Measurements from ENCODE around the gene APP.

APP gene

DNA sequence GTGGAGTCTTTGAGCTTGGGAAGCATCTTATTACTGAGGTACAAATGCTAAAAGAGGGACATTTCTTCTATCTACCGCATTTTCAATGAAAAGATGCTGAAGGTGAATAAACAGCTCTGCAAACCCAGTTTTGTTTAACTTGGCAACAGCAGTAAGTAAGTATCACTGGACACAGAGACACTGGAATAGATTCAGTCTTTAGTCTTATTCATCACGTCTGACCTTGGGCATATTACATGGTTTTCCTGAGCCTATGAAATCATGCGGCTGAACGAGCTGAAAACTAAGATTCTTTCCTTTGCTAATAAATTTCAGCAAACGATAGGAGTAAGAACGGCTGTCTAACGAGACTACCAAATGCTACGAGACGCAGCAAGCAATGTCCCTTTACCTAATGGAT is 228.4 kb downstream of the APP start:
- no peak for ATAC-seq
- TF ChIP-seq GLIS3 (CRISPR knock-in tag; IDR thresholded peaks at IDR 0.05): no peak
- TF ChIP-seq ZFP3 (CRISPR knock-in tag; IDR thresholded peaks at IDR 0.05): no peak
- no peak for TF ChIP-seq PPARA (CRISPR knock-in tag; IDR thresholded peaks at IDR 0.05; ENCODE audit: borderline replicate concordance)
- no peak for TF ChIP-seq ZC3H10 (CRISPR knock-in tag; IDR thresholded peaks at IDR 0.05)
- TF ChIP-seq, protein P1, sequence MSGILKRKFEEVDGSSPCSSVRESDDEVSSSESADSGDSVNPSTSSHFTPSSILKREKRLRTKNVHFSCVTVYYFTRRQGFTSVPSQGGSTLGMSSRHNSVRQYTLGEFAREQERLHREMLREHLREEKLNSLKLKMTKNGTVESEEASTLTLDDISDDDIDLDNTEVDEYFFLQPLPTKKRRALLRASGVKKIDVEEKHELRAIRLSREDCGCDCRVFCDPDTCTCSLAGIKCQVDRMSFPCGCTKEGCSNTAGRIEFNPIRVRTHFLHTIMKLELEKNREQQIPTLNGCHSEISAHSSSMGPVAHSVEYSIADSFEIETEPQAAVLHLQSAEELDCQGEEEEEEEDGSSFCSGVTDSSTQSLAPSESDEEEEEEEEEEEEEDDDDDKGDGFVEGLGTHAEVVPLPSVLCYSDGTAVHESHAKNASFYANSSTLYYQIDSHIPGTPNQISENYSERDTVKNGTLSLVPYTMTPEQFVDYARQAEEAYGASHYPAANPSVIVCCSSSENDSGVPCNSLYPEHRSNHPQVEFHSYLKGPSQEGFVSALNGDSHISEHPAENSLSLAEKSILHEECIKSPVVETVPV (CRISPR knock-in tag; IDR thresholded peaks at IDR 0.05): no peak
- no peak for TF ChIP-seq ZNF565 (CRISPR knock-in tag; conservative IDR thresholded peaks at IDR 0.05; ENCODE audit: low read depth)
- TF ChIP-seq CSDC2 (CRISPR knock-in tag; IDR thresholded peaks at IDR 0.05): no peak
- TF ChIP-seq TCF4 (CRISPR knock-in tag; IDR thresholded peaks at IDR 0.05; ENCODE audit: borderline replicate concordance): no peak
- no peak for TF ChIP-seq ESRRG (CRISPR knock-in tag; IDR thresholded peaks at IDR 0.05)
- TF ChIP-seq, protein P2, sequence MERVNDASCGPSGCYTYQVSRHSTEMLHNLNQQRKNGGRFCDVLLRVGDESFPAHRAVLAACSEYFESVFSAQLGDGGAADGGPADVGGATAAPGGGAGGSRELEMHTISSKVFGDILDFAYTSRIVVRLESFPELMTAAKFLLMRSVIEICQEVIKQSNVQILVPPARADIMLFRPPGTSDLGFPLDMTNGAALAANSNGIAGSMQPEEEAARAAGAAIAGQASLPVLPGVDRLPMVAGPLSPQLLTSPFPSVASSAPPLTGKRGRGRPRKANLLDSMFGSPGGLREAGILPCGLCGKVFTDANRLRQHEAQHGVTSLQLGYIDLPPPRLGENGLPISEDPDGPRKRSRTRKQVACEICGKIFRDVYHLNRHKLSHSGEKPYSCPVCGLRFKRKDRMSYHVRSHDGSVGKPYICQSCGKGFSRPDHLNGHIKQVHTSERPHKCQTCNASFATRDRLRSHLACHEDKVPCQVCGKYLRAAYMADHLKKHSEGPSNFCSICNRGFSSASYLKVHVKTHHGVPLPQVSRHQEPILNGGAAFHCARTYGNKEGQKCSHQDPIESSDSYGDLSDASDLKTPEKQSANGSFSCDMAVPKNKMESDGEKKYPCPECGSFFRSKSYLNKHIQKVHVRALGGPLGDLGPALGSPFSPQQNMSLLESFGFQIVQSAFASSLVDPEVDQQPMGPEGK (CRISPR knock-in tag; IDR thresholded peaks at IDR 0.05; ENCODE audit: borderline replicate concordance): no peak
- TF ChIP-seq, protein P3, sequence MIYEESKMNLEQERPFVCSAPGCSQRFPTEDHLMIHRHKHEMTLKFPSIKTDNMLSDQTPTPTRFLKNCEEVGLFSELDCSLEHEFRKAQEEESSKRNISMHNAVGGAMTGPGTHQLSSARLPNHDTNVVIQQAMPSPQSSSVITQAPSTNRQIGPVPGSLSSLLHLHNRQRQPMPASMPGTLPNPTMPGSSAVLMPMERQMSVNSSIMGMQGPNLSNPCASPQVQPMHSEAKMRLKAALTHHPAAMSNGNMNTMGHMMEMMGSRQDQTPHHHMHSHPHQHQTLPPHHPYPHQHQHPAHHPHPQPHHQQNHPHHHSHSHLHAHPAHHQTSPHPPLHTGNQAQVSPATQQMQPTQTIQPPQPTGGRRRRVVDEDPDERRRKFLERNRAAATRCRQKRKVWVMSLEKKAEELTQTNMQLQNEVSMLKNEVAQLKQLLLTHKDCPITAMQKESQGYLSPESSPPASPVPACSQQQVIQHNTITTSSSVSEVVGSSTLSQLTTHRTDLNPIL (CRISPR knock-in tag; IDR thresholded peaks at IDR 0.05; ENCODE audit: low read depth): no peak
- no peak for TF ChIP-seq ARNTL (CRISPR knock-in tag; IDR thresholded peaks at IDR 0.05; ENCODE audit: borderline replicate concordance, low read depth)
- TF ChIP-seq ZNF70 (CRISPR knock-in tag; IDR thresholded peaks at IDR 0.05): no peak
- no peak for TF ChIP-seq OSR1 (CRISPR knock-in tag; IDR thresholded peaks at IDR 0.05)
- no peak for TF ChIP-seq ISL1 (CRISPR knock-in tag; IDR thresholded peaks at IDR 0.05)
- TF ChIP-seq, protein P4, sequence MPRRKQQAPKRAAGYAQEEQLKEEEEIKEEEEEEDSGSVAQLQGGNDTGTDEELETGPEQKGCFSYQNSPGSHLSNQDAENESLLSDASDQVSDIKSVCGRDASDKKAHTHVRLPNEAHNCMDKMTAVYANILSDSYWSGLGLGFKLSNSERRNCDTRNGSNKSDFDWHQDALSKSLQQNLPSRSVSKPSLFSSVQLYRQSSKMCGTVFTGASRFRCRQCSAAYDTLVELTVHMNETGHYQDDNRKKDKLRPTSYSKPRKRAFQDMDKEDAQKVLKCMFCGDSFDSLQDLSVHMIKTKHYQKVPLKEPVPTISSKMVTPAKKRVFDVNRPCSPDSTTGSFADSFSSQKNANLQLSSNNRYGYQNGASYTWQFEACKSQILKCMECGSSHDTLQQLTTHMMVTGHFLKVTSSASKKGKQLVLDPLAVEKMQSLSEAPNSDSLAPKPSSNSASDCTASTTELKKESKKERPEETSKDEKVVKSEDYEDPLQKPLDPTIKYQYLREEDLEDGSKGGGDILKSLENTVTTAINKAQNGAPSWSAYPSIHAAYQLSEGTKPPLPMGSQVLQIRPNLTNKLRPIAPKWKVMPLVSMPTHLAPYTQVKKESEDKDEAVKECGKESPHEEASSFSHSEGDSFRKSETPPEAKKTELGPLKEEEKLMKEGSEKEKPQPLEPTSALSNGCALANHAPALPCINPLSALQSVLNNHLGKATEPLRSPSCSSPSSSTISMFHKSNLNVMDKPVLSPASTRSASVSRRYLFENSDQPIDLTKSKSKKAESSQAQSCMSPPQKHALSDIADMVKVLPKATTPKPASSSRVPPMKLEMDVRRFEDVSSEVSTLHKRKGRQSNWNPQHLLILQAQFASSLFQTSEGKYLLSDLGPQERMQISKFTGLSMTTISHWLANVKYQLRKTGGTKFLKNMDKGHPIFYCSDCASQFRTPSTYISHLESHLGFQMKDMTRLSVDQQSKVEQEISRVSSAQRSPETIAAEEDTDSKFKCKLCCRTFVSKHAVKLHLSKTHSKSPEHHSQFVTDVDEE (CRISPR knock-in tag; IDR thresholded peaks at IDR 0.05): no peak
- no peak for TF ChIP-seq RARB (CRISPR knock-in tag; IDR thresholded peaks at IDR 0.05)
- TF ChIP-seq SNAI2 (CRISPR knock-in tag; IDR thresholded peaks at IDR 0.05): no peak

DNA sequence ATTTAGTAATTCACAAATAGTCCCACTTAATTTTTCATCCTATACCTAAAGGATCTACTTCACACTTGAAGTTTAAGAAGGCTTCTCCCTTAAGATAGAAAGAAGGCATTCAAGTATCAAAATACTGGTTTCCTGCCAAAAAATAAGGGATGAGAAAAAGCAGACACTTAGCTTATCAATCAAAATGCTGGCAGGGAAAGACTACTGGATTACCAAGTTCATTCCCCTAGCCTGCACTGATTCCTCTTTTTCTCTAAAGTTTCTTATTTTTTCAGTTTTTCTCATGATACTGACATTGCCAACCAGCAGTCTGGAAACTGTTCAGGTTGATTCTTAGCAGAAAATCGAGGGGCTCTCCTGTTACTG is 231.2 kb downstream of the APP start:
- TF ChIP-seq ARNTL (CRISPR knock-in tag; IDR thresholded peaks at IDR 0.05; ENCODE audit: borderline replicate concordance, low read depth): no peak
- TF ChIP-seq ZFP30 (CRISPR knock-in tag; IDR thresholded peaks at IDR 0.05): no peak
- TF ChIP-seq, protein P4 (CRISPR knock-in tag; IDR thresholded peaks at IDR 0.05): no peak
- TF ChIP-seq, protein P2 (CRISPR knock-in tag; IDR thresholded peaks at IDR 0.05; ENCODE audit: borderline replicate concordance): no peak
- no peak for TF ChIP-seq CSDC2 (CRISPR knock-in tag; IDR thresholded peaks at IDR 0.05)
- TF ChIP-seq ZFP3 (CRISPR knock-in tag; IDR thresholded peaks at IDR 0.05): no peak
- no peak for TF ChIP-seq RARB (CRISPR knock-in tag; IDR thresholded peaks at IDR 0.05)
- TF ChIP-seq ESRRG (CRISPR knock-in tag; IDR thresholded peaks at IDR 0.05): no peak
- TF ChIP-seq TOX (CRISPR knock-in tag; IDR thresholded peaks at IDR 0.05; ENCODE audit: borderline replicate concordance): no peak
- peak; percentile 18; the same call in 1 of the 3 replicates for ATAC-seq
